Kidney epithelial cell (primary cell): ENCODE measurements around the gene MSL3B.
"Not testable (repeated sequence)": the region's sequence is repeated elsewhere in the genome, so short reads cannot be mapped to it uniquely, and the experiment has no call there.

Experiments used
- DNase-seq: peaks from one replicate; pipeline ENCODE4 v3.0.0-alpha.2; 2010; ENCODE audit warnings: low read depth
- H3K27me3 ChIP-seq: 2 replicates; pipeline ENCODE4 v1.6.0; 2011; ENCODE audit warnings: low read length; ENCODE audit not compliant: control insufficient read depth, insufficient read depth
- H3K36me3 ChIP-seq: 2 replicates; pipeline ENCODE4 v1.5.1; 2011; ENCODE audit warnings: low read length; ENCODE audit not compliant: control insufficient read depth, insufficient read depth
- H3K4me3 ChIP-seq: 2 replicates; pipeline ENCODE4 v1.5.1; 2011; ENCODE audit warnings: low read depth, mild to moderate bottlenecking, control low read depth, low read length
- TF ChIP-seq, protein P1 (sequence below): IDR thresholded peaks from 2 replicates; pipeline ENCODE4 v1.5.1; 2011; ENCODE audit warnings: mild to moderate bottlenecking, moderate library complexity, low read length, control low read depth, inconsistent platforms; ENCODE audit not compliant: insufficient read depth, poor library complexity, severe bottlenecking

Gene MSL3B

DNA sequence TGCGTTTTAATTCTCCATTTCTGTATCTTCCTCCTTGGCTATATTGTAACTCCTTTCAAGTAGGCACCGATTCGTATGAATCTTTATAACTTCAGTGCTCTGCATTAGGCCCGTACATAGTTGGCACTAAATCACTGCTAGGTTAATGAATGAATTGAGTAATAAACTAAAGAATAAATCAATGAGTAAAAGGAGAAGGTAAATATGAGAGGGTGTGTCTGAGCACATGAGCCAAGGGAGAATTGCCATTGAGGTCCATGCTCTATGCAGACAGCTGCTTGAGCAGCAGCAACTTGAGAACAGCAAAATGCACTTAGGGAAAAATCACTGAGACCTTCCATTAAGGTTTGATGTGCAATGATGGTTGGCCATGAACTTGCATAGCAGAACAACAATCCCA, 37.8 kb upstream of the MSL3B start:
- TF ChIP-seq, protein P1, sequence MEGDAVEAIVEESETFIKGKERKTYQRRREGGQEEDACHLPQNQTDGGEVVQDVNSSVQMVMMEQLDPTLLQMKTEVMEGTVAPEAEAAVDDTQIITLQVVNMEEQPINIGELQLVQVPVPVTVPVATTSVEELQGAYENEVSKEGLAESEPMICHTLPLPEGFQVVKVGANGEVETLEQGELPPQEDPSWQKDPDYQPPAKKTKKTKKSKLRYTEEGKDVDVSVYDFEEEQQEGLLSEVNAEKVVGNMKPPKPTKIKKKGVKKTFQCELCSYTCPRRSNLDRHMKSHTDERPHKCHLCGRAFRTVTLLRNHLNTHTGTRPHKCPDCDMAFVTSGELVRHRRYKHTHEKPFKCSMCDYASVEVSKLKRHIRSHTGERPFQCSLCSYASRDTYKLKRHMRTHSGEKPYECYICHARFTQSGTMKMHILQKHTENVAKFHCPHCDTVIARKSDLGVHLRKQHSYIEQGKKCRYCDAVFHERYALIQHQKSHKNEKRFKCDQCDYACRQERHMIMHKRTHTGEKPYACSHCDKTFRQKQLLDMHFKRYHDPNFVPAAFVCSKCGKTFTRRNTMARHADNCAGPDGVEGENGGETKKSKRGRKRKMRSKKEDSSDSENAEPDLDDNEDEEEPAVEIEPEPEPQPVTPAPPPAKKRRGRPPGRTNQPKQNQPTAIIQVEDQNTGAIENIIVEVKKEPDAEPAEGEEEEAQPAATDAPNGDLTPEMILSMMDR = no peak
- DNase-seq = no peak
- Histone ChIP-seq H3K27me3 (peaks cover 4% of the 10 kb centered on the region), H3K4me3 (no peak overlapping the region), H3K36me3 (no peaks in the 10 kb centered on the region)

GRCh38 chr2:233901884-233902283, 33.7 kb upstream of the MSL3B start:
- Histone ChIP-seq H3K4me3 (no peak overlapping the region), H3K36me3 (no peaks in the 10 kb centered on the region), H3K27me3 (peaks cover 2% of the 10 kb centered on the region)
- DNase-seq = no peak
- TF ChIP-seq, protein P1 = no peak

DNA sequence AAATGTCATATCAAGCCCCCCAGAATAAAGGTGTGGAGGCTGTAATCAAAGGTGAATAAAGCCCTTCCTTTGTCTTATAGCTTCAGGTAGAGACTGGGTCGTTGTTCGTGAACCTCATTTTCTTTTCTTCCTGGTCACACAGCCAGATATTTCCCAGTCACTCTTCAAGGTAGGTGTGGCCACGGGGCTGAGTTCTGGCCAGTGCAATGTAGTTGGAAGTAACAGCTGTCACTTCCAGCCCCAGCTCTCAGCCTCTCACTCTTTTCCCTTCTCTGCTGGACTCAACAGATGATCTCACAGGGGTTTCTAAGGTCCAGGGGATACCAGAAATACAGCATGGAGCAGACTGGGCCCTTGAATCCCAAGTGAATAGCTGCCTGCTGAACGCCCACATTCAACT, 33.2 kb upstream of the MSL3B start:
- Histone ChIP-seq H3K4me3 (no peak overlapping the region), H3K36me3 (no peaks in the 10 kb centered on the region), H3K27me3 (peaks cover 2% of the 10 kb centered on the region)
- no peak for DNase-seq
- TF ChIP-seq, protein P1 = no peak

GRCh38 chr2:233896253-233896652, 28.1 kb upstream of the MSL3B start:
- H3K4me3 ChIP-seq, H3K27me3 ChIP-seq, H3K36me3 ChIP-seq: not testable (repeated sequence)
- DNase-seq = peak; percentile 5

DNA sequence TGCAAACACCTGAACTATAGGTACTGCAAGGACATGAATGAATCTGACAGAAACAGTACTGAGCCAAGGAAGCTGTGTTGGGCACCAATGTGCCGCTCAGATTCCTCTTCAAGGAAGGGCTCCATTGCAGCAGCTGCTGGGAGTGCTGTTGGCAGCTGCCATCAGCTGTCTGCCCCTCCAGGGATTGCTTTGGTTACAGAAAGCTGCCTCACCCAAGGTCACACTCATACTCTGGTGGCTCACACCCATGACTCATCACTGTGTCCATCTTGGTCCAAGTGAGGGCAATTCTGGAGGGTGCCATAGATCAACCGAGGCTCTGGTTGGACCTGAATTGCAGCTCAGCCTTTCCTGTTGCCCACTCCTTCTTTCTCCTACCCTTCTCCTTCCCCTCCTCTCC, 24.6 kb upstream of the MSL3B start:
- Histone ChIP-seq H3K4me3 (no peak overlapping the region), H3K27me3 (no peaks in the 10 kb centered on the region), H3K36me3 (no peaks in the 10 kb centered on the region)
- TF ChIP-seq, protein P1 = no peak
- DNase-seq = no peak

DNA sequence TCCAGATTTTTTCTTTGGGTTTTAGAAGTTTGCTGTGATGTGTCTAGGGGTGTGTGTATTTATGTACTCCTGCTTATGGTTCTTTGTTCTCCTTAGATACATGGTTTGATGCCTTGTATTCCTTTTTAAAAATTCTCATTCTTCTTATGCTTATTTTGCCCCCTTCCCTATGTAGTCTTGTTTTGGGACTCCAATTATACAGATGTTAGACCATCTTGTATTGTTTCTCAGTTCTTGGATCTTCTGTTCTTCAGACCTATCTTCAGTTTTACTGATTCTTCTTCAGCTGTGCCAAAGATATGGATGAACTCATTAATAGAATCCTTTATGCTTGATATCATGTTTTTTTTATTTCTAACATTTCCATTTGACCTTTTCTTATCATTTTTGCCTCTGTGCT, 14.2 kb upstream of the MSL3B start:
- H3K36me3 ChIP-seq = no peaks in the 10 kb centered on the region
- H3K4me3 ChIP-seq = no peak overlapping the region
- TF ChIP-seq, protein P1 = no peak
- no peak for DNase-seq
- H3K27me3 ChIP-seq = peaks cover under 1% of the 10 kb centered on the region

DNA sequence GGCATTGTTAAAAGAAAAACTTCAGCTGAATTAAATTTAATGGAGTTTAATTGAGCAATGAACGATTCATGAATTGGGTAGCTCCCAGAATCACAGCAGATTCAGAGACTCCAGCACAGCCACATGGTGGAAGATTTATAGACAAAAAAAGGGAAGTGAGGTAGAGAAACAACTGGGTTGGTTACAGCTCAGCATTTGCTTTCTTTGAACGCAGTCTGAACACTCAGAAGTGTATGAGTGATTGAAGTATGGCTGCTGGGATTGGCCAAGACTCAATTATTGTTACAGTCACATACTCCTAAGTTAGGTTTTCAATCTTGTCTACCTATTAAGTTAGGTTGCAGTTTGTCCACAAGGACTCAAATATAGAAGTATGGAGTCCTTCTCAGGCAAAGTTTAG, 3.9 kb upstream of the MSL3B start:
- H3K36me3 ChIP-seq, DNase-seq, H3K4me3 ChIP-seq, H3K27me3 ChIP-seq: not testable (repeated sequence)
